ENCODE data around the gene GFM2.
A peak's percentile ranks its signal among the peaks of the same experiment; 100 is the strongest.

Gene GFM2

GRCh38 chr5:74786851-74787250, 19.9 kb upstream of the GFM2 start:
- in situ Hi-C loops (cut with HindIII; ENCODE audit: low sequenced_read_pairs), result no loop called here
- no peak for DNase-seq (ENCODE audit: low read depth, low spot score)
- no peak for TF ChIP-seq CTCF (IDR thresholded peaks at IDR 0.05; ENCODE audit: low read depth, low read length)
- H3K4me3 ChIP-seq (ENCODE audit: low read depth, low read length), result no peak overlapping the region

GRCh38 chr5:74778609-74779008, 11.7 kb upstream of the GFM2 start:
- in situ Hi-C loops (cut with HindIII; ENCODE audit: low sequenced_read_pairs), result no loop called here
- no peak for TF ChIP-seq CTCF (IDR thresholded peaks at IDR 0.05; ENCODE audit: low read depth, low read length)
- H3K4me3 ChIP-seq (ENCODE audit: low read depth, low read length), result no peak overlapping the region
- no peak for DNase-seq (ENCODE audit: low read depth, low spot score)

GRCh38 chr5:74772359-74772758, 5.4 kb upstream of the GFM2 start:
- in situ Hi-C loops (cut with HindIII; ENCODE audit: low sequenced_read_pairs), result no loop called here
- DNase-seq (ENCODE audit: low read depth, low spot score), result no peak
- no peak for TF ChIP-seq CTCF (IDR thresholded peaks at IDR 0.05; ENCODE audit: low read depth, low read length)
- no peak overlapping the region for H3K4me3 ChIP-seq (ENCODE audit: low read depth, low read length)

GRCh38 chr5:74767579-74767913, 629 bp upstream of the GFM2 start:
- no peak for TF ChIP-seq CTCF (IDR thresholded peaks at IDR 0.05; ENCODE audit: low read depth, low read length)
- no peak for DNase-seq (ENCODE audit: low read depth, low spot score)
- H3K4me3 ChIP-seq (ENCODE audit: low read depth, low read length), result peak overlapping the region; percentile 98
- in situ Hi-C loops (cut with HindIII; ENCODE audit: low sequenced_read_pairs), result no loop called here

GRCh38 chr5:74766418-74766848, 484 bp downstream of the GFM2 start:
- H3K4me3 ChIP-seq (ENCODE audit: low read depth, low read length), result peak overlapping the region; percentile 98
- in situ Hi-C loops (cut with HindIII; ENCODE audit: low sequenced_read_pairs), result no loop called here
- DNase-seq (ENCODE audit: low read depth, low spot score), result peak; percentile 61
- peak; percentile 37 for TF ChIP-seq CTCF (IDR thresholded peaks at IDR 0.05; ENCODE audit: low read depth, low read length)

- TF ChIP-seq CTCF (IDR thresholded peaks at IDR 0.05; ENCODE audit: low read depth, low read length), result no peak
- H3K4me3 ChIP-seq (ENCODE audit: low read depth, low read length), result peak overlapping the region; percentile 98
- DNase-seq (ENCODE audit: low read depth, low spot score), result no peak
- in situ Hi-C loops (cut with HindIII; ENCODE audit: low sequenced_read_pairs), result no loop called here
Observed at GRCh38 chr5:74765929-74766328, 988 bp downstream of the GFM2 start.

GRCh38 chr5:74765201-74765600, 1.7 kb downstream of the GFM2 start:
- no peak overlapping the region for H3K4me3 ChIP-seq (ENCODE audit: low read depth, low read length)
- in situ Hi-C loops (cut with HindIII; ENCODE audit: low sequenced_read_pairs), result no loop called here
- DNase-seq (ENCODE audit: low read depth, low spot score), result peak; percentile 15
- no peak for TF ChIP-seq CTCF (IDR thresholded peaks at IDR 0.05; ENCODE audit: low read depth, low read length)

Measured in astrocyte of the spinal cord (primary cell).